Panc1 (cell line): ENCODE results near the gene PIM2. TPM values are rescaled to one million over a fixed set of nuclear protein-coding genes. Genes with fewer than 3 reads are reported as not detected.

Experiments
- ATAC-seq: fragments of 200-7000 bp; cut with Tn5 transposase; 2 replicates; pipeline ENCODE4 v1.9.1; 2020; ENCODE audit warnings: mild to moderate bottlenecking, moderate library complexity
- BruUV-seq: library from RNA; stranded (reverse); fragments of 400-500 nt; replicated peaks from 2 replicates; lab custom pipeline; 2021; lab: Mats Ljungman, UMichigan
- CTCF ChIA-PET: fragments of 300-600 bp; sonication (Branson Sonifier 250); formaldehyde crosslinking; loops from one replicate; lab custom pipeline; 2022; ENCODE audit warnings: antibody characterized with exemption; lab: Charles Lee
- POLR2A ChIA-PET: fragments of 300-600 bp; sonication (Branson Sonifier 250); formaldehyde crosslinking; loops from one replicate; lab custom pipeline; 2022; ENCODE audit warnings: antibody characterized with exemption; lab: Charles Lee
- DNase-seq: peaks from one replicate; pipeline ENCODE4 v3.0.0-alpha.2; 2010; ENCODE audit warnings: low read depth, low spot score
- H3K27ac ChIP-seq: 2 replicates; pipeline ENCODE4 v1.5.1; 2011; ENCODE audit warnings: mild to moderate bottlenecking, low read length, inconsistent platforms
- H3K27me3 ChIP-seq: fragments of 200-500 bp; sonication (Bioruptor generic); 2 replicates; pipeline ENCODE4 v1.6.0; 2014; ENCODE audit warnings: low read length, inconsistent platforms; ENCODE audit not compliant: control insufficient read depth, insufficient read depth
- H3K36me3 ChIP-seq: fragments of 200-500 bp; sonication (Bioruptor generic); 2 replicates; pipeline ENCODE4 v1.5.1; 2014; ENCODE audit warnings: inconsistent platforms, mild to moderate bottlenecking, low read length, moderate library complexity; ENCODE audit not compliant: control insufficient read depth, insufficient read depth
- H3K4me1 ChIP-seq: 2 replicates; pipeline ENCODE4 v1.5.1; 2011; ENCODE audit warnings: inconsistent platforms, mild to moderate bottlenecking, low read length, moderate library complexity; ENCODE audit not compliant: control insufficient read depth, insufficient read depth
- H3K4me3 ChIP-seq, 2 experiments: 2 replicates each; pipeline ENCODE4 v1.5.1; 2011 to 2012; ENCODE audit warnings: low read depth in 2 of 2, low read length in 2 of 2, mild to moderate bottlenecking in 2 of 2, inconsistent platforms in 1 of 2, moderate library complexity in 1 of 2
- H3K9me3 ChIP-seq: fragments of 200-500 bp; sonication (Bioruptor generic); 2 replicates; pipeline ENCODE4 v1.5.1; 2014; ENCODE audit warnings: low read depth, mild to moderate bottlenecking, inconsistent platforms, low read length, moderate library complexity; ENCODE audit not compliant: control insufficient read depth, insufficient read depth
- POLR2AphosphoS5 ChIP-seq: IDR thresholded peaks from 2 replicates; pipeline ENCODE4 v1.6.1; 2012; ENCODE audit warnings: mild to moderate bottlenecking, low read depth, low read length, moderate library complexity
- REST ChIP-seq, 2 experiments: IDR thresholded peaks; 2 replicates each; pipeline ENCODE4 v1.6.1; 2011 to 2012; ENCODE audit warnings: low read depth in 2 of 2, control low read depth in 1 of 2, low read length in 1 of 2, mild to moderate bottlenecking in 1 of 2, moderate library complexity in 1 of 2; ENCODE audit not compliant: insufficient read depth in 1 of 2
- SIN3A ChIP-seq: IDR thresholded peaks from 2 replicates; pipeline ENCODE4 v1.6.1; 2012; ENCODE audit warnings: low read depth, mild to moderate bottlenecking, low read length, moderate library complexity, borderline replicate concordance; ENCODE audit not compliant: insufficient read depth
- TCF7L2 ChIP-seq: IDR thresholded peaks from 2 replicates; pipeline ENCODE4 v1.6.1; 2011; ENCODE audit warnings: mild to moderate bottlenecking, low read depth, low read length, inconsistent platforms
- in situ Hi-C: cut with HindIII; loops from 2 replicates; pipeline ENCODE4 v1.10.0; 2016; ENCODE audit warnings: low sequenced_read_pairs, low pct_unique_long_range_greater_than_20kb
- intact Hi-C: fragments of 100-400 bp; cut with micrococcal nuclease; formaldehyde crosslinking; loops from one replicate; pipeline ENCODE4 v1.10.0; 2022; ENCODE audit not compliant: unreplicated experiment
- total RNA-seq: library from RNA; stranded (reverse); gene quantifications from one replicate; pipeline ENCODE4 v1.2.1, GENCODE V29; 2021; ENCODE audit not compliant: unreplicated experiment
- TF ChIP-seq, protein P1 (sequence below): fragments of 450-650 bp; IDR thresholded peaks from 2 replicates; pipeline ENCODE4 v1.5.1; 2017; ENCODE audit warnings: mild to moderate bottlenecking

PIM2 gene
- total RNA-seq, 1 experiment from 2014 or later, result 52.6 TPM

DNA sequence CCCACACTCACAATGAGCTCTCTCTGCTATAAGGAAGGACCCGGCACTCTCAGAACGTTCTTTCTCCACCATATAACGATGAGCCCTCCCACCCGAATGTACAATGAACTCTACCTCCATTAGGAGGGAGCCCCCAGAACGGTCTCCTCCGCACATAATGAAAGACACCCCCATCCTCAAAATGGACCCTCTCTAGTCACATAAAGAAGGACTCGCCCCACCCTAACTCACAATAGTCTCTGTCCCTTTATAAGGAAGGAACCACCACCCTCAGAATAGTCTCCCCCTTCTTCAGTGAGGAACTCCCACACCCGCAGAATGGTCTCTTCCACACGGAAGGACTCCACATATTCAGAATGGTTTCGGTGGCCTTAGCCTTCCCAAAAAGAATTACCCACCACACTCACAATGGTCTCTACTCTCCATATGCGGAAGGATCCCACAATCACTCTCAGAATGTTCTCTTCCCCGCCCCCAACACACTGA lies 7.9 kb downstream of the PIM2 start:
- Histone ChIP-seq H3K4me1 (peaks cover 11% of the 10 kb centered on the region), H3K27me3 (no peaks in the 10 kb centered on the region), H3K27ac (peak overlapping the region; percentile 92), H3K36me3 (peaks cover 11% of the 10 kb centered on the region), H3K9me3 (no peaks in the 10 kb centered on the region), H3K4me3 (peak overlapping the region; percentile 71 to 99)
- ChIA-PET POLR2A (interaction anchor here (0.5 to 1.4 kb wide), 4 partner anchors 13 to 122 kb away, joined by 3 to 6 read pairs (median 3); partner anchors contain the start of genes PQBP1 and TIMM17B), CTCF (no interaction called here)
- intact Hi-C loops, result no loop called here
- no peak for DNase-seq
- no TSS peak for BruUV-seq
- in situ Hi-C loops, result no loop called here
- TF ChIP-seq SIN3A, result no peak
- ATAC-seq, result no peak

- BruUV-seq, result no TSS peak
- H3K4me3 ChIP-seq, result 0 out of 4 replicates have a peak overlapping the region, but pooled peaks of 1 of the 2 experiments have one; percentile 71
- peaks cover 3% of the 10 kb centered on the region for H3K36me3 ChIP-seq
- POLR2A ChIA-PET, result no interaction called here
- TF ChIP-seq SIN3A (no peak), TCF7L2 (no peak), REST (IDR thresholded peaks at IDR 0.05; ENCODE audit: insufficient read depth in 1 of 2, low read depth in 2 of 2, low read length in 1 of 2) (no peak), POLR2AphosphoS5 (no peak)
- TF ChIP-seq, protein P1, sequence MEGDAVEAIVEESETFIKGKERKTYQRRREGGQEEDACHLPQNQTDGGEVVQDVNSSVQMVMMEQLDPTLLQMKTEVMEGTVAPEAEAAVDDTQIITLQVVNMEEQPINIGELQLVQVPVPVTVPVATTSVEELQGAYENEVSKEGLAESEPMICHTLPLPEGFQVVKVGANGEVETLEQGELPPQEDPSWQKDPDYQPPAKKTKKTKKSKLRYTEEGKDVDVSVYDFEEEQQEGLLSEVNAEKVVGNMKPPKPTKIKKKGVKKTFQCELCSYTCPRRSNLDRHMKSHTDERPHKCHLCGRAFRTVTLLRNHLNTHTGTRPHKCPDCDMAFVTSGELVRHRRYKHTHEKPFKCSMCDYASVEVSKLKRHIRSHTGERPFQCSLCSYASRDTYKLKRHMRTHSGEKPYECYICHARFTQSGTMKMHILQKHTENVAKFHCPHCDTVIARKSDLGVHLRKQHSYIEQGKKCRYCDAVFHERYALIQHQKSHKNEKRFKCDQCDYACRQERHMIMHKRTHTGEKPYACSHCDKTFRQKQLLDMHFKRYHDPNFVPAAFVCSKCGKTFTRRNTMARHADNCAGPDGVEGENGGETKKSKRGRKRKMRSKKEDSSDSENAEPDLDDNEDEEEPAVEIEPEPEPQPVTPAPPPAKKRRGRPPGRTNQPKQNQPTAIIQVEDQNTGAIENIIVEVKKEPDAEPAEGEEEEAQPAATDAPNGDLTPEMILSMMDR, result no peak
- CTCF ChIA-PET, result no interaction called here
- H3K27ac ChIP-seq, result no peak overlapping the region
- peaks cover 11% of the 10 kb centered on the region for H3K4me1 ChIP-seq
- DNase-seq, result no peak
- H3K27me3 ChIP-seq, result no peaks in the 10 kb centered on the region
- ATAC-seq, result no peak
- H3K9me3 ChIP-seq, result no peaks in the 10 kb centered on the region
- in situ Hi-C loops (no loop called here), intact Hi-C loops (no loop called here)
These were observed 9.0 kb downstream of the PIM2 start for GRCh38 chrX:48909703-48910294.

DNA sequence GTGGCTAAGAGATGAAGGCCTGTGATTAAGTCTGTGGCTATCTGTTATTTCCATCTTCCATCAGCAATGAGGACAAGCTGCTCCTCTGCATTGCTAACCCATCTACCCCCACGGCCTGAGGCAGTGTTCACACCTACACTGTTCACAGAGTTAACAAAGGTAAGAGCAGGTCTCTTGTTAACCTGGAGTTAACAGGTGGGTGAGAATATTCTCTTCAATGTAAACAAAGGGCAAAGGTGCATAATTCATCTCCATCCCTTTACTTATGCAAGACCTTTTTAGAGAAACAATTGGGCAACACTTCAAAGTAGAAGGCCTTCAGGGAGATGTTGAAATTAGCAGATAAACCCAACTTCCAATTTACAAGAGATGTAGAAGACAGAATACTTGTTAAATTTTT lies 10.2 kb downstream of the PIM2 start:
- Histone ChIP-seq H3K4me3 (no peak overlapping the region), H3K36me3 (no peaks in the 10 kb centered on the region; the same call in 1 of the 2 replicates), H3K9me3 (no peaks in the 10 kb centered on the region), H3K27ac (no peak overlapping the region), H3K4me1 (peaks cover 11% of the 10 kb centered on the region), H3K27me3 (no peaks in the 10 kb centered on the region)
- ChIA-PET POLR2A (no interaction called here), CTCF (no interaction called here)
- intact Hi-C loops, result no loop called here
- no peak for DNase-seq
- TSS peak; percentile 29 for BruUV-seq
- ATAC-seq, result no peak
- TF ChIP-seq, protein P1, result no peak
- no peak for TF ChIP-seq REST (IDR thresholded peaks at IDR 0.05; ENCODE audit: insufficient read depth in 1 of 2, low read depth in 2 of 2, low read length in 1 of 2)
- no peak for TF ChIP-seq SIN3A
- no peak for TF ChIP-seq TCF7L2
- TF ChIP-seq POLR2AphosphoS5, result no peak
- in situ Hi-C loops, result no loop called here
